GM23338 (cell line): ENCODE results near the gene DAPK1. TPM values are rescaled to one million over a fixed set of nuclear protein-coding genes. Genes with fewer than 3 reads are reported as not detected.
"Not testable (repeated sequence)": the region's sequence is repeated elsewhere in the genome, so short reads cannot be mapped to it uniquely, and the experiment has no call there.

Experiments used
- ATAC-seq: fragments of 200-7000 bp; cut with Tn5 transposase; 3 replicates; pipeline ENCODE4 v1.9.1; 2020
- DNase-seq: peaks from one replicate; pipeline ENCODE4 v3.0.0-alpha.2; 2015; ENCODE audit warnings: low spot score
- H2AFZ ChIP-seq: fragments of 200-600 bp; sonication (generic); 2 replicates; pipeline ENCODE4 v1.8.0; 2016; ENCODE audit warnings: antibody characterized with exemption, mild to moderate bottlenecking, moderate library complexity
- H3F3A ChIP-seq: fragments of 200-600 bp; sonication (generic); replicated peaks from 2 replicates; pipeline ENCODE4 v1.8.0; 2017; ENCODE audit warnings: antibody characterized with exemption, mixed run types, low read depth
- H3K27ac ChIP-seq: fragments of 200-600 bp; sonication (generic); 2 replicates; pipeline ENCODE4 v1.6.1; 2016; ENCODE audit warnings: low read depth
- H3K27me3 ChIP-seq: fragments of 200-600 bp; sonication (generic); 2 replicates; pipeline ENCODE4 v1.8.0; 2016; ENCODE audit warnings: mild to moderate bottlenecking, mixed run types, moderate library complexity; ENCODE audit not compliant: insufficient read depth
- H3K36me3 ChIP-seq: fragments of 200-600 bp; sonication (generic); 2 replicates; pipeline ENCODE4 v1.8.0; 2016; ENCODE audit warnings: mild to moderate bottlenecking; ENCODE audit not compliant: insufficient read depth
- H3K4me1 ChIP-seq: fragments of 200-600 bp; sonication (generic); 2 replicates; pipeline ENCODE4 v1.8.0; 2016; ENCODE audit warnings: mild to moderate bottlenecking, moderate library complexity; ENCODE audit not compliant: insufficient read depth
- H3K4me2 ChIP-seq: fragments of 200-600 bp; sonication (generic); 2 replicates; pipeline ENCODE4 v1.7.1; 2017; ENCODE audit warnings: mixed run types
- H3K4me3 ChIP-seq: fragments of 200-600 bp; sonication (generic); 2 replicates; pipeline ENCODE4 v1.6.1; 2016; ENCODE audit warnings: mixed run types
- H3K79me2 ChIP-seq: fragments of 200-600 bp; sonication (generic); replicated peaks from 2 replicates; pipeline ENCODE4 v1.8.0; 2017; ENCODE audit warnings: mild to moderate bottlenecking; ENCODE audit not compliant: insufficient read depth
- H3K9me2 ChIP-seq: fragments of 200-600 bp; sonication (generic); 2 replicates; pipeline ENCODE4 v1.8.0; 2017; ENCODE audit not compliant: insufficient read depth
- H4K20me1 ChIP-seq: fragments of 200-600 bp; sonication (generic); replicated peaks from 2 replicates; pipeline ENCODE4 v1.8.0; 2017; ENCODE audit warnings: mild to moderate bottlenecking; ENCODE audit not compliant: insufficient read depth
- H3K27ac Mint-ChIP-seq: 2 replicates; pipeline ENCODE4 v1.8.0; 2020; ENCODE audit warnings: inconsistent platforms, mild to moderate bottlenecking, moderate library complexity, mixed read lengths
- H3K27me3 Mint-ChIP-seq: 3 replicates; pipeline ENCODE4 v1.8.0; 2022; ENCODE audit warnings: low read depth, mild to moderate bottlenecking, moderate library complexity, mixed read lengths, inconsistent platforms; ENCODE audit not compliant: insufficient read depth, poor library complexity
- H3K36me3 Mint-ChIP-seq: 3 replicates; pipeline ENCODE4 v1.8.0; 2021; ENCODE audit warnings: low read depth, mild to moderate bottlenecking, inconsistent platforms, moderate library complexity, mixed read lengths
- H3K4me1 Mint-ChIP-seq: 3 replicates; pipeline ENCODE4 v1.8.0; 2020; ENCODE audit warnings: mild to moderate bottlenecking, inconsistent platforms, mixed read lengths
- H3K4me3 Mint-ChIP-seq: 3 replicates; pipeline ENCODE4 v1.8.0; 2021; ENCODE audit warnings: moderate library complexity, mild to moderate bottlenecking, inconsistent platforms, mixed read lengths
- H3K9me3 Mint-ChIP-seq: 3 replicates; pipeline ENCODE4 v1.8.0; 2020; ENCODE audit warnings: moderate library complexity, mild to moderate bottlenecking, inconsistent platforms, mixed read lengths
- CTCF ChIP-seq, 2 experiments: fragments of 200-600 bp in 1 of 2; sonication (generic) in 1 of 2; conservative IDR thresholded peaks; 2 replicates each; pipeline versions ENCODE4 v1.5.1 to v1.6.1; 2016 to 2017; ENCODE audit warnings: antibody characterized with exemption in 2 of 2, low read depth in 2 of 2, mild to moderate bottlenecking in 2 of 2, moderate library complexity in 1 of 2
- EZH2phosphoT487 ChIP-seq: fragments of 200-600 bp; sonication (generic); IDR thresholded peaks from one replicate; pipeline ENCODE4 v1.8.1; 2018; ENCODE audit warnings: antibody characterized with exemption; ENCODE audit not compliant: unreplicated experiment
- JUNB ChIP-seq: IDR thresholded peaks from one replicate; pipeline ENCODE4 v1.6.1; 2016; ENCODE audit warnings: antibody characterized with exemption; ENCODE audit not compliant: unreplicated experiment
- NANOG ChIP-seq: IDR thresholded peaks from 2 replicates; pipeline ENCODE4 v1.6.1; 2016; ENCODE audit warnings: antibody characterized with exemption, borderline replicate concordance
- POLR2AphosphoS5 ChIP-seq: IDR thresholded peaks from 2 replicates; pipeline ENCODE4 v1.6.1; 2016; ENCODE audit warnings: antibody characterized with exemption, low read depth
- REST ChIP-seq: IDR thresholded peaks from one replicate; pipeline ENCODE4 v1.6.1; 2018; ENCODE audit warnings: antibody characterized with exemption; ENCODE audit not compliant: unreplicated experiment
- STAT1 ChIP-seq: IDR thresholded peaks from one replicate; pipeline ENCODE4 v1.6.1; 2016; ENCODE audit warnings: antibody characterized with exemption; ENCODE audit not compliant: unreplicated experiment
- ZNF114 ChIP-seq: fragments of 250-450 bp; sonication (Bioruptor Pico); IDR thresholded peaks from 2 replicates; pipeline ENCODE4 v1.5.0; 2020; ENCODE audit warnings: mild to moderate bottlenecking, moderate library complexity
- ZNF331 ChIP-seq: fragments of 250-450 bp; sonication (Bioruptor Pico); IDR thresholded peaks from 2 replicates; pipeline ENCODE4 v1.5.0; 2020; ENCODE audit warnings: low read depth, mild to moderate bottlenecking, moderate library complexity
- polyA plus RNA-seq: library from polyadenylated mRNA; unstranded; fragments of >200 nt; fragmentation: Nextera tagmentation; extraction: Ambion mirVana; gene quantifications from 2 replicates; pipeline ENCODE4 v1.2.1, GENCODE V29; 2016
- total RNA-seq: library from RNA; depleted of rRNA; stranded (reverse); fragments of >200 nt; shearing (Covaris generic); gene quantifications from 2 replicates; pipeline ENCODE4 v1.2.3, GENCODE V29; 2014
- TF ChIP-seq, protein P1 (sequence below): IDR thresholded peaks from 2 replicates; pipeline ENCODE4 v1.6.1; 2016; ENCODE audit warnings: antibody characterized with exemption

DAPK1 gene
- total and polyA plus RNA-seq, 2 experiments from 2014 or later = 37.0 to 134 TPM

GRCh38 chr9:87547671-87548081 is 50.0 kb downstream of the DAPK1 start (continued):
- peak; percentile 8 to 49; a peak in 2 of 4 replicates for TF ChIP-seq CTCF (conservative IDR thresholded peaks at IDR 0.05; ENCODE audit: low read depth in 2 of 2)
- no peak for TF ChIP-seq JUNB
- TF ChIP-seq NANOG = no peak
- TF ChIP-seq ZNF331 (CRISPR knock-in tag) = no peak
- no peak for TF ChIP-seq STAT1

DNA sequence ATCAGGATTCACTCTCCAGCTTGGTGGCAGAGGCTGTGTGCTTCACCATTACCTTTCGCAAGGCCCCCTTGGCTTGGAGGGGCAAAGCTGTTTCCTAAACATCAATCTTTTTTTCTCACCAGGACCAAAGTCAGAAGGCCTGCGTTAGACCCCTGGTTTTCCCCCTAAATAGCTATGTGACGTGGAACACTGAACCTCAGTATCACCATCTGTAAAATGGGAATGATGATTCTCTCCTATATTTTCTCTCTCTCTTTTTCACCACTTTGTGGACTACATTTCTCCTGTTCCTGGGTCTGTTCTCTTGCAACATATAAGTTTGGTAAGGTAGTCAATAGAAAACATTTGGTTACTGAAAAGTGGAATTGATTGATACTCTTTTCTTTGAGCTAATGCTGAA is 50.5 kb downstream of the DAPK1 start:
- peaks cover 39% of the 10 kb centered on the region for H4K20me1 ChIP-seq
- ATAC-seq (no peak), DNase-seq (no peak)
- Mint-ChIP-seq H3K9me3 (peaks cover 3% of the 10 kb centered on the region; the same call in 2 of the 3 replicates), H3K4me3 (no peak overlapping the region), H3K27ac (no peak overlapping the region), H3K27me3 (peaks cover 2% of the 10 kb centered on the region), H3K4me1 (peaks cover 25% of the 10 kb centered on the region), H3K36me3 (peaks cover 26% of the 10 kb centered on the region)
- peaks cover 15% of the 10 kb centered on the region for H3K4me1 ChIP-seq
- H3K4me2 ChIP-seq = no peak overlapping the region
- no peaks in the 10 kb centered on the region for H3K9me2 ChIP-seq
- peaks cover 4% of the 10 kb centered on the region; the same call in 1 of the 2 replicates for H3F3A ChIP-seq
- TF ChIP-seq POLR2AphosphoS5 = no peak
- TF ChIP-seq EZH2phosphoT487 = no peak
- TF ChIP-seq, protein P1, sequence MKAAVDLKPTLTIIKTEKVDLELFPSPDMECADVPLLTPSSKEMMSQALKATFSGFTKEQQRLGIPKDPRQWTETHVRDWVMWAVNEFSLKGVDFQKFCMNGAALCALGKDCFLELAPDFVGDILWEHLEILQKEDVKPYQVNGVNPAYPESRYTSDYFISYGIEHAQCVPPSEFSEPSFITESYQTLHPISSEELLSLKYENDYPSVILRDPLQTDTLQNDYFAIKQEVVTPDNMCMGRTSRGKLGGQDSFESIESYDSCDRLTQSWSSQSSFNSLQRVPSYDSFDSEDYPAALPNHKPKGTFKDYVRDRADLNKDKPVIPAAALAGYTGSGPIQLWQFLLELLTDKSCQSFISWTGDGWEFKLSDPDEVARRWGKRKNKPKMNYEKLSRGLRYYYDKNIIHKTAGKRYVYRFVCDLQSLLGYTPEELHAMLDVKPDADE = no peak
- no peak for TF ChIP-seq NANOG
- no peak for TF ChIP-seq ZNF114 (CRISPR knock-in tag)
- no peak for TF ChIP-seq CTCF (conservative IDR thresholded peaks at IDR 0.05; ENCODE audit: low read depth in 2 of 2)
- TF ChIP-seq REST = no peak
- no peak overlapping the region for H3K4me3 ChIP-seq
- H3K79me2 ChIP-seq = peaks cover 90% of the 10 kb centered on the region
- no peak overlapping the region for H2AFZ ChIP-seq
- no peaks in the 10 kb centered on the region for H3K36me3 ChIP-seq
- no peaks in the 10 kb centered on the region for H3K27me3 ChIP-seq
- H3K27ac ChIP-seq = 0 out of 2 replicates have a peak overlapping the region, but pooled peaks have one; percentile 47

GRCh38 chr9:87549088-87549487 is 51.4 kb downstream of the DAPK1 start:
- not testable (repeated sequence) for DNase-seq

More at GRCh38 chr9:87549088-87549487, 51.4 kb downstream of the DAPK1 start:
- Mint-ChIP-seq H3K4me1 (peaks cover 25% of the 10 kb centered on the region), H3K36me3 (peaks cover 26% of the 10 kb centered on the region)
- H3K36me3 ChIP-seq, H3K27me3 Mint-ChIP-seq, H3K9me3 Mint-ChIP-seq, H3K27ac Mint-ChIP-seq, H2AFZ ChIP-seq, ATAC-seq, H3K4me3 ChIP-seq, H3K27ac ChIP-seq, H3K4me3 Mint-ChIP-seq, H3K9me2 ChIP-seq, H3K4me2 ChIP-seq, H3F3A ChIP-seq, H3K27me3 ChIP-seq: not testable (repeated sequence)
- peaks cover 39% of the 10 kb centered on the region for H4K20me1 ChIP-seq
- H3K79me2 ChIP-seq = peaks cover 89% of the 10 kb centered on the region
- H3K4me1 ChIP-seq = peaks cover 15% of the 10 kb centered on the region
